Parietal lobe (tissue), 2 donors: Measurements from ENCODE around the gene LRRC40. TPM values are rescaled to one million over a fixed set of nuclear protein-coding genes. Genes with fewer than 3 reads are reported as not detected.

Source experiments
- small RNA-seq: library from RNA; depleted of rRNA; stranded (forward); fragments of <200 nt; gene quantifications from one replicate; pipeline ENCODE3, GENCODE V24; 2014; ENCODE audit warnings: low replicate concordance
- total RNA-seq: library from RNA; depleted of rRNA; stranded (reverse); fragments of >200 nt; gene quantifications from one replicate; pipeline ENCODE4 v1.2.3, GENCODE V29; 2014

Gene LRRC40
- total RNA-seq = 75.7 TPM

GRCh38 chr1:70205434-70206118 is at the start of gene LRRC40:
Gene LRRC40 (minus strand): TSS chr1:70205579. CDS start chr1:70205540, 39 bp downstream.

DNA sequence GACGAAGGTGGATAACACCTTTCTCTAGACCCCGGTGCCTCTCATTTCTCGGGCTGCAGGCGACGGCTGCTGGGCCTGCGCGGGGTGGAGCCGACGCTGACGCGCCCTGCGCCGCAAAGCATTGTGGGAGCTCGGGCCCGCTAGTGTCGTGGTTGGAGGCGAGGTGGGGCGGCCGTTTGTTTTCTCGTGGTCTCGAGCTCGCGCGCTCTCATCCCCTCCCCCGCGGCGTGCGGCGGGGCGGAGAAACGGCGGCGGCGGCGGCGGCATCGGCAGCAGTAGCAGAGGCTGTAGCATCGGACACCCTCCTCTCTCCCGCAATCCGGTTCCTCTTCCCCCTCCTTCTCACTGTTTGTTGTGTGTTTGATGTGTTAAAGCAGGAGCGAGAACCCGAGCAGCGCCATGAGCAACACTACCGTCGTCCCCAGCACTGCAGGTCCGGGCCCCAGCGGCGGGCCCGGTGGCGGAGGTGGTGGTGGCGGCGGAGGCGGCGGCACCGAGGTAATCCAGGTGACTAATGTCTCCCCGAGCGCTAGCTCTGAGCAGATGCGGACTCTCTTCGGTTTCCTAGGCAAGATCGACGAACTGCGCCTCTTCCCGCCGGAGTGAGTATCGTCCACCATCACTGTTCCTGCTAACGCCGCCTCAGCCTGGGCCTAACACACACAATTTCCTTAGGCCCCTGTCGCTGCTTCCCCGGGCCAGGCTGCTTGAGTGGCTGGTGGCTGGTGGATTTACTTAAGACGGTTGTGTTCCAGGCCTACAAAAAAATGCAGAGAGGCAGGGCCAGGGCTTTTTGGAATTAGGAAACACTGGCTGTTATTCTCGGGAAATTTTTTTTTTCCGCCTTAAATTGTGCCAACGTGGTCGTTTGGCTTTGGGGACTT is 16.1 kb upstream of the LRRC40 start, which contains the start of gene SRSF11:
SRSF11 (plus strand) TSS at position 143 of the 884 bp plus-strand sequence; CDS start at position 400, 257 bp downstream.

Small RNAs within 50 kb of the gene (small RNA-seq; reads per million reads assigned to genes)
- not detected for gene RN7SL242P

Other genes starting within 250 kb of the LRRC40 start
- 371 TPM for gene SRSF11, start 15.8 kb upstream of the LRRC40 start, total RNA-seq
- gene ANKRD13C, start 149.1 kb upstream of the LRRC40 start, total RNA-seq = 83.6 TPM
- 6.6 TPM for gene CTH, start 205.7 kb upstream of the LRRC40 start, total RNA-seq